A549 (cell line): ENCODE data around the gene VPS54.

ENCODE experiments used
- CTCF ChIP-seq: fragments of >200 bp; sonication (Bioruptor Twin); formaldehyde crosslinking; IDR thresholded peaks from 3 replicates; pipeline ENCODE4 v1.5.1; 2016
- JUN ChIP-seq, 2 experiments: fragments of >200 bp; sonication (Bioruptor Twin); formaldehyde crosslinking; IDR thresholded peaks; 2 replicates in 1 of 2; 3 replicates in 1 of 2; pipeline ENCODE4 v1.6.1; 2016 to 2017
- REST ChIP-seq: fragments of 200-600 bp; sonication (generic); IDR thresholded peaks from 2 replicates; pipeline ENCODE4 v1.6.1; 2016; ENCODE audit warnings: antibody characterized with exemption, mild to moderate bottlenecking, moderate library complexity

- TF ChIP-seq CTCF: no peak
- no peak for TF ChIP-seq JUN (IDR thresholded peaks at IDR 0.05)
- TF ChIP-seq REST: no peak
These were observed 3.8 kb downstream of the VPS54 start for GRCh38 chr2:64015391-64015790.
